Colonic mucosa (tissue), 4 donors: ENCODE results near the gene GFI1. TPM values are rescaled to one million over a fixed set of nuclear protein-coding genes. Genes with fewer than 3 reads are reported as not detected.
A peak's percentile ranks its signal among the peaks of the same experiment; 100 is the strongest.
"Not testable (repeated sequence)": the region's sequence is repeated elsewhere in the genome, so short reads cannot be mapped to it uniquely, and the experiment has no call there.

Source experiments
- DNase-seq: peaks from one replicate; pipeline ENCODE4 v3.0.0-alpha.2; 2020
- H3K27ac ChIP-seq: fragments of 200-600 bp; one replicate; pipeline ENCODE4 v1.8.0; 2021
- H3K27me3 ChIP-seq: fragments of 200-600 bp; one replicate; pipeline ENCODE4 v1.8.0; 2021
- H3K36me3 ChIP-seq: fragments of 200-600 bp; one replicate; pipeline ENCODE4 v1.8.0; 2021
- H3K4me1 ChIP-seq: fragments of 200-600 bp; one replicate; pipeline ENCODE4 v1.8.0; 2021; ENCODE audit warnings: mild to moderate bottlenecking
- H3K4me3 ChIP-seq: fragments of 200-600 bp; one replicate; pipeline ENCODE4 v1.8.0; 2021
- H3K9ac ChIP-seq, 2 donors: one replicate each; pipeline ENCODE4 v1.7.0; 2013; ENCODE audit warnings: control low read depth in 2 of 2, low read depth in 2 of 2, low read length in 2 of 2
- H3K9me3 ChIP-seq: fragments of 200-600 bp; one replicate; pipeline ENCODE4 v1.8.0; 2021
- CTCF ChIP-seq: fragments of 200-600 bp; IDR thresholded peaks from one replicate; pipeline ENCODE4 v1.8.0; 2022; ENCODE audit warnings: antibody characterized with exemption, mild to moderate bottlenecking
- intact Hi-C: fragments of 100-400 bp; cut with DNase I; formaldehyde crosslinking; loops from one replicate; pipeline ENCODE4 v1.14.1; 2022
- total RNA-seq, 2 donors: library from RNA; stranded (reverse); fragmentation: NEBNext Ultra II Directional in 1 of 2; extraction: Animal tissue kit (Norgen Biotek cat#: 25700) in 1 of 2; gene quantifications; one replicate each; pipeline ENCODE4 v1.2.1, GENCODE V29; 2021
- donor health status: healthy.
- donor health status: DM: no; HTN: no; CAD: no.
- donor health status: DM: no; HTN: no; CAD: no.

Gene GFI1
- total RNA-seq: 1 to 10 TPM; 5.4 to 8.7 TPM

GRCh38 chr1:92486251-92487077, at the start of gene GFI1:
TSS of gene GFI1 (minus strand) at chr1:92486925. CDS start at chr1:92483487, 3,438 bp downstream.
- Histone ChIP-seq H3K27ac (peak within 1 kb of the TSS; percentile 58), H3K27me3 (peaks cover 52% of the 10 kb centered on the region), H3K4me3 (peak within 1 kb of the TSS; percentile 63), H3K9me3 (no peaks in the 10 kb centered on the region), H3K36me3 (no peaks in the 10 kb centered on the region), H3K9ac (peak within 1 kb of the TSS; percentile 63 to 69), H3K4me1 (peaks cover 29% of the 10 kb centered on the region)
- no peak for TF ChIP-seq CTCF
- intact Hi-C loops: loop anchor here (10.0 kb wide), 1 partner anchor 172 kb away; no protein-coding TSS in a partner anchor
- DNase-seq: peak; percentile 61

- H3K9ac ChIP-seq, H3K9me3 ChIP-seq, intact Hi-C loops, DNase-seq, H3K36me3 ChIP-seq, H3K4me3 ChIP-seq, H3K27me3 ChIP-seq, H3K4me1 ChIP-seq, H3K27ac ChIP-seq: not testable (repeated sequence)
Measured at GRCh38 chr1:92532371-92532770, 45.6 kb upstream of the GFI1 start.

- intact Hi-C loops, H3K4me1 ChIP-seq, H3K36me3 ChIP-seq, DNase-seq, H3K9me3 ChIP-seq, H3K27me3 ChIP-seq, H3K4me3 ChIP-seq, H3K27ac ChIP-seq, H3K9ac ChIP-seq: not testable (repeated sequence)
Measured at GRCh38 chr1:92531939-92532338, 45.2 kb upstream of the GFI1 start.

- Histone ChIP-seq H3K36me3 (no peaks in the 10 kb centered on the region), H3K27me3 (no peaks in the 10 kb centered on the region), H3K9ac (no peak overlapping the region), H3K4me3 (no peak overlapping the region), H3K4me1 (no peaks in the 10 kb centered on the region), H3K27ac (no peak overlapping the region), H3K9me3 (no peaks in the 10 kb centered on the region)
- no peak for DNase-seq
- TF ChIP-seq CTCF: no peak
- intact Hi-C loops: no loop called here
Measured at GRCh38 chr1:92527670-92528069, 40.9 kb upstream of the GFI1 start.

GRCh38 chr1:92524944-92525590, 38.3 kb upstream of the GFI1 start:
- H3K4me1 ChIP-seq, intact Hi-C loops, H3K27ac ChIP-seq, DNase-seq, H3K4me3 ChIP-seq, H3K27me3 ChIP-seq, H3K36me3 ChIP-seq, H3K9me3 ChIP-seq, H3K9ac ChIP-seq: not testable (repeated sequence)

- intact Hi-C loops: no loop called here
- Histone ChIP-seq H3K9me3 (no peaks in the 10 kb centered on the region), H3K27me3 (no peaks in the 10 kb centered on the region), H3K27ac (no peak overlapping the region), H3K4me1 (no peaks in the 10 kb centered on the region), H3K36me3 (no peaks in the 10 kb centered on the region), H3K4me3 (no peak overlapping the region), H3K9ac (no peak overlapping the region)
- DNase-seq: no peak
- TF ChIP-seq CTCF: no peak
Measured at GRCh38 chr1:92519043-92519442, 32.3 kb upstream of the GFI1 start.

- no peaks in the 10 kb centered on the region for H3K9me3 ChIP-seq
- no peak overlapping the region for H3K9ac ChIP-seq
- TF ChIP-seq CTCF: no peak
- DNase-seq: no peak
- H3K27ac ChIP-seq: no peak overlapping the region
- H3K4me3 ChIP-seq: no peak overlapping the region
- no peaks in the 10 kb centered on the region for H3K27me3 ChIP-seq
- intact Hi-C loops: no loop called here
- no peaks in the 10 kb centered on the region for H3K4me1 ChIP-seq
- no peaks in the 10 kb centered on the region for H3K36me3 ChIP-seq
Measured at GRCh38 chr1:92516574-92516973, 29.8 kb upstream of the GFI1 start.
